SJSA1 (cell line): ENCODE data around the gene FILIP1L. TPM values are rescaled to one million over a fixed set of nuclear protein-coding genes. Genes with fewer than 3 reads are reported as not detected.
A peak's percentile ranks its signal among the peaks of the same experiment; 100 is the strongest.

Experiments
- DNase-seq, 2 experiments: peaks; one replicate each; pipeline ENCODE4 v3.0.0-alpha.2; 2015 to 2020; ENCODE audit warnings: low spot score in 2 of 2, low read depth in 1 of 2
- H3K27ac ChIP-seq: fragments of 250-450 bp; sonication (Bioruptor Pico); 2 replicates; pipeline ENCODE4 v1.5.1; 2020; ENCODE audit warnings: mild to moderate bottlenecking, moderate library complexity
- H3K27me3 ChIP-seq: fragments of 250-450 bp; sonication (Bioruptor Pico); replicated peaks from 2 replicates; pipeline ENCODE4 v1.5.1; 2020; ENCODE audit warnings: mild to moderate bottlenecking, moderate library complexity
- H3K36me3 ChIP-seq: fragments of 250-450 bp; sonication (Bioruptor Pico); 2 replicates; pipeline ENCODE4 v1.5.1; 2020; ENCODE audit warnings: mild to moderate bottlenecking
- H3K4me1 ChIP-seq: fragments of 250-450 bp; sonication (Bioruptor Pico); replicated peaks from 2 replicates; pipeline ENCODE4 v1.6.1; 2021; ENCODE audit warnings: mild to moderate bottlenecking
- H3K4me3 ChIP-seq: fragments of 250-450 bp; sonication (Bioruptor Pico); 2 replicates; pipeline ENCODE4 v1.5.1; 2020; ENCODE audit warnings: mild to moderate bottlenecking
- H3K9me3 ChIP-seq: fragments of 250-450 bp; sonication (Bioruptor Pico); replicated peaks from 2 replicates; pipeline ENCODE4 v1.5.1; 2020; ENCODE audit warnings: mild to moderate bottlenecking
- total RNA-seq: library from RNA; depleted of rRNA; stranded (reverse); fragments of >200 nt; shearing (Covaris generic); gene quantifications from 2 replicates; pipeline ENCODE4 v1.2.3, GENCODE V29; 2014

Gene FILIP1L
- total RNA-seq, 1 experiment from 2014 or later = 27.0 TPM

DNA sequence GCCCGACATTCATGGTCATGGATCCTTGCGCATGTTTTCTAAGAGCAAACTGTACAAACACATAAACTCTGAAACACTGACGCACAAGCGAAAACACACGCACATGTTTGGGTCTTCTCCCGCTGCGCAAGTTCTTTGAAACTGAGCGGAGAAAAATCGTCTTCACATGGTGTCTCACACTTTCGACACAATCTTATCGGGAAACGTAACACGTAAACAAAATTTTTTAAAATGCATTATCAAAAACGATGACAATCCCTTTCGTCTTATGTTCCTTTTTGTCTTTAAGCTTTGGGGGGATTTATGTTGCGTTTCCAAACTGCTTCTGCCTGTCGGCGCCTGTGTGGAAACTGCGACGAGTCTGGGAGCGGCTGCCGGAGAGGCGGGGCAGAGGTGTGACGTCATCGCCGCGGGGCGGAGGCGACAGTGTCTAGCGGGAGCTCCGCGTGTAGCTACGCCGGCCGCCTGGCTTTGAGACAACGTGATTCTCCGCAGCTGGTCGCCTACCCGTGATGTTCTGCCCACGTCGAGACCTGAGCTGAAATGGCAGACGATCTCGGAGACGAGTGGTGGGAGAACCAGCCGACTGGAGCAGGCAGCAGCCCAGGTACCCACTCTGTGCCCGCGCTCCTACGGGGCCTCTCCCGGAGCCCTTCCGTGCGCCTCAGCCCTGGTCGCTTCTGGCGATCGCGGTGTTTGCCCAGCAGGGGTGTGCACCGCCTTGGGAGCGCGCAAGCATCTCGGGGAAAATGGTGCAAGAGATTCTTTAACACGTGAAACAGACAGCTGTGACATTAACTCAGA is 296.7 kb downstream of the FILIP1L start, which contains the start of gene CMSS1:
TSS of gene CMSS1 (plus strand) at position 426 of the 804 bp plus-strand sequence.
- Histone ChIP-seq H3K27me3 (no peaks in the 10 kb centered on the region), H3K4me3 (peak within 1 kb of the TSS; percentile 58), H3K27ac (peak within 1 kb of the TSS; percentile 82), H3K9me3 (0 out of 2 replicates have a peak, but pooled peaks cover 4% of the 10 kb centered on the region), H3K4me1 (peaks cover 14% of the 10 kb centered on the region), H3K36me3 (peaks cover 3% of the 10 kb centered on the region; the same call in 1 of the 2 replicates)
- peak; percentile 93 to 97 for DNase-seq

GRCh38 chr3:99817047-99817436 is 297.3 kb downstream of the FILIP1L start:
- Histone ChIP-seq H3K9me3 (0 out of 2 replicates have a peak, but pooled peaks cover 4% of the 10 kb centered on the region), H3K27ac (no peak overlapping the region), H3K4me1 (peaks cover 14% of the 10 kb centered on the region), H3K4me3 (peak overlapping the region; percentile 58), H3K27me3 (no peaks in the 10 kb centered on the region), H3K36me3 (peaks cover 3% of the 10 kb centered on the region; the same call in 1 of the 2 replicates)
- DNase-seq = no peak

- Histone ChIP-seq H3K4me1 (no peaks in the 10 kb centered on the region), H3K9me3 (peaks cover 1% of the 10 kb centered on the region), H3K4me3 (no peak overlapping the region), H3K27me3 (peaks cover 3% of the 10 kb centered on the region; the same call in 1 of the 2 replicates), H3K36me3 (no peaks in the 10 kb centered on the region), H3K27ac (no peak overlapping the region)
- DNase-seq = no peak
Measured at GRCh38 chr3:99810403-99810802, 303.9 kb downstream of the FILIP1L start.

GRCh38 chr3:99809565-99809964 is 304.7 kb downstream of the FILIP1L start:
- Histone ChIP-seq H3K9me3 (peaks cover 8% of the 10 kb centered on the region), H3K27ac (no peak overlapping the region), H3K4me3 (no peak overlapping the region), H3K36me3 (no peaks in the 10 kb centered on the region), H3K4me1 (no peaks in the 10 kb centered on the region), H3K27me3 (peaks cover 3% of the 10 kb centered on the region; the same call in 1 of the 2 replicates)
- DNase-seq = no peak

- H3K27me3 ChIP-seq = peaks cover 3% of the 10 kb centered on the region; the same call in 1 of the 2 replicates
- no peaks in the 10 kb centered on the region for H3K4me1 ChIP-seq
- no peak overlapping the region for H3K4me3 ChIP-seq
- DNase-seq = peak; percentile 41 to 51
- peaks cover 8% of the 10 kb centered on the region for H3K9me3 ChIP-seq
- no peaks in the 10 kb centered on the region for H3K36me3 ChIP-seq
- H3K27ac ChIP-seq = no peak overlapping the region
Measured at GRCh38 chr3:99808163-99808794, 306.0 kb downstream of the FILIP1L start.

DNA sequence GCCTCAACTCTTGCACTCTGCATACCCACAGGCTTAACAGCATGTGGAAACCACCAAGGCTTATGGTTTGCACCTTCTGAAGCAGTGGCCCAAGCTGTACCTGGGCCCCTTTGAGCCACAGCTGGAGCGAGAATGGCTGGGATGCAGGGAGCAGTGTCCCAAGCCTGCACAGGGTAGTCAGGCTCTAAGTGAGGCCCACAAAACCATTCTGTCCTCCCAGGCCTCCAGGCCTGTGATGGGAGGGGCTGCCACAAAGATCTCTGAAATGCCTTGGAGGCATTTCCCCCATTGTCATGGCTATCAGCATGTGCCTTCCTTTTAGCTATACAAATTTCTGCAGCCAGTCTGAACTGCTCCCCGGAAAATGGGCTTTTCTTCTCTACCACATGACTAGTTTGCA is 309.1 kb downstream of the FILIP1L start:
- no peak for DNase-seq
- Histone ChIP-seq H3K36me3 (no peaks in the 10 kb centered on the region), H3K27ac (no peak overlapping the region), H3K4me1 (no peaks in the 10 kb centered on the region), H3K9me3 (peaks cover 8% of the 10 kb centered on the region), H3K27me3 (no peaks in the 10 kb centered on the region), H3K4me3 (no peak overlapping the region)

- no peaks in the 10 kb centered on the region for H3K36me3 ChIP-seq
- no peak for DNase-seq
- no peak overlapping the region for H3K4me3 ChIP-seq
- H3K4me1 ChIP-seq = no peaks in the 10 kb centered on the region
- no peaks in the 10 kb centered on the region for H3K27me3 ChIP-seq
- H3K9me3 ChIP-seq = peaks cover 8% of the 10 kb centered on the region
- no peak overlapping the region for H3K27ac ChIP-seq
Measured at GRCh38 chr3:99803297-99803696, 311.0 kb downstream of the FILIP1L start.

DNA sequence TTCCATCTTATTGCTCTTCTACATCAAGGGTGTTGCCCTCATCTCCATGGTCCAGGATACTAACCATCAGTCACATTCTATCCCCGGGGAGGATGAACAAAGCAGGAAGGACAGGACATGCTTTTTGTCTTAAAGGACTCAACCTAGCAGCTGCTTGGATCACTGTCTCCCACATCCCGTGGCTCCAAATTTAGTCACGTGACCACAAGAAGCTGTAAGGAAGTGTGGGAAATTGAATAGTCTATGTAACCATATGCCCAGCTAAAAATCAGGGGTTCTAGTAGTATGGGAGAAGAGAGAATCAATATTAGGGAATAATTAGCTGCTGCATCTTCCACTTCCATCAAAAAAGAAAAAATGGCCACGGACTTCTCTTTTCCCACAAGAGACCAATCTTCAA is 314.9 kb downstream of the FILIP1L start:
- H3K27me3 ChIP-seq = no peaks in the 10 kb centered on the region
- DNase-seq = no peak
- no peaks in the 10 kb centered on the region for H3K4me1 ChIP-seq
- H3K27ac ChIP-seq = no peak overlapping the region
- no peak overlapping the region for H3K4me3 ChIP-seq
- no peaks in the 10 kb centered on the region for H3K36me3 ChIP-seq
- H3K9me3 ChIP-seq = no peaks in the 10 kb centered on the region; the same call in 1 of the 2 replicates

DNA sequence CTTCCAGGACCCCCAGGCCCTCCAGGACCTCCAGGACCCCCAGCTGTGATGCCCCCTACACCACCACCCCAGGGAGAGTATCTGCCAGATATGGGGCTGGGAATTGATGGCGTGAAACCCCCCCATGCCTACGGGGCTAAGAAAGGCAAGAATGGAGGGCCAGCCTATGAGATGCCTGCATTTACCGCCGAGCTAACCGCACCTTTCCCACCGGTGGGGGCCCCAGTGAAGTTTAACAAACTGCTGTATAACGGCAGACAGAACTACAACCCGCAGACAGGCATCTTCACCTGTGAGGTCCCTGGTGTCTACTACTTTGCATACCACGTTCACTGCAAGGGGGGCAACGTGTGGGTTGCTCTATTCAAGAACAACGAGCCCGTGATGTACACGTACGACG is 318.7 kb downstream of the FILIP1L start:
- DNase-seq = no peak
- Histone ChIP-seq H3K9me3 (no peaks in the 10 kb centered on the region), H3K36me3 (no peaks in the 10 kb centered on the region), H3K27me3 (no peaks in the 10 kb centered on the region), H3K27ac (no peak overlapping the region), H3K4me1 (no peaks in the 10 kb centered on the region), H3K4me3 (no peak overlapping the region)

DNA sequence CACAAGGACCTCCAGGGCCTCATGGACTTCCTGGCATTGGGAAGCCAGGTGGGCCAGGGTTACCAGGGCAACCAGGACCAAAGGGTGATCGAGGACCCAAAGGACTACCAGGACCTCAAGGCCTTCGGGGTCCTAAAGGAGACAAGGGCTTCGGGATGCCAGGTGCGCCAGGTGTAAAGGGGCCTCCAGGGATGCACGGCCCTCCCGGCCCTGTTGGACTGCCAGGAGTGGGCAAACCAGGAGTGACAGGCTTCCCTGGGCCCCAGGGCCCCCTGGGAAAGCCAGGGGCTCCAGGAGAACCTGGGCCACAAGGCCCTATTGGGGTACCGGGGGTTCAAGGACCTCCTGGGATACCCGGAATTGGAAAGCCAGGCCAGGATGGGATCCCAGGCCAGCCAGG is 319.8 kb downstream of the FILIP1L start:
- no peaks in the 10 kb centered on the region for H3K36me3 ChIP-seq
- no peak overlapping the region for H3K4me3 ChIP-seq
- no peaks in the 10 kb centered on the region for H3K9me3 ChIP-seq
- no peaks in the 10 kb centered on the region for H3K27me3 ChIP-seq
- H3K4me1 ChIP-seq = no peaks in the 10 kb centered on the region
- DNase-seq = no peak
- H3K27ac ChIP-seq = no peak overlapping the region

GRCh38 chr3:99789011-99789721 is 325.1 kb downstream of the FILIP1L start:
- no peaks in the 10 kb centered on the region for H3K27me3 ChIP-seq
- no peak overlapping the region for H3K4me3 ChIP-seq
- no peaks in the 10 kb centered on the region for H3K36me3 ChIP-seq
- H3K9me3 ChIP-seq = no peaks in the 10 kb centered on the region
- H3K27ac ChIP-seq = no peak overlapping the region
- peak in 1 of 2 experiments; percentile 38 for DNase-seq
- H3K4me1 ChIP-seq = no peaks in the 10 kb centered on the region
